HAP-1 (cell line): ENCODE data around the gene ILRUN.
A peak's percentile ranks its signal among the peaks of the same experiment; 100 is the strongest.
"Not testable (repeated sequence)": the region's sequence is repeated elsewhere in the genome, so short reads cannot be mapped to it uniquely, and the experiment has no call there.

Experiments used
- DNase-seq, 2 experiments: peaks; one replicate each; pipeline ENCODE4 v3.0.0-alpha.2; 2016 to 2020; ENCODE audit warnings: low spot score in 2 of 2
- H3K27me3 ChIP-seq: fragments of 250-450 bp; sonication (Bioruptor Pico); 2 replicates; pipeline ENCODE4 v1.5.1; 2020; ENCODE audit warnings: low read depth, mild to moderate bottlenecking, moderate library complexity
- H3K36me3 ChIP-seq: fragments of 250-450 bp; sonication (Bioruptor Pico); replicated peaks from 2 replicates; pipeline ENCODE4 v1.5.1; 2020; ENCODE audit warnings: mild to moderate bottlenecking
- H3K4me1 ChIP-seq: fragments of 250-450 bp; sonication (Bioruptor Pico); 2 replicates; pipeline ENCODE4 v1.5.1; 2020; ENCODE audit warnings: mild to moderate bottlenecking
- H3K4me3 ChIP-seq: fragments of 250-450 bp; sonication (Bioruptor Pico); 2 replicates; pipeline ENCODE4 v1.5.1; 2020; ENCODE audit warnings: mild to moderate bottlenecking, moderate library complexity
- H3K9me3 ChIP-seq: fragments of 250-450 bp; sonication (Bioruptor Pico); 2 replicates; pipeline ENCODE4 v1.5.1; 2020; ENCODE audit warnings: mild to moderate bottlenecking, moderate library complexity
- in situ Hi-C: fragments of 300-500 bp; cut with MboI; formaldehyde crosslinking; loops from 3 replicates; pipeline ENCODE4 v1.14.3; 2020; ENCODE audit warnings: low sequenced_read_pairs, inconsistent platforms, mixed read lengths

ILRUN gene

GRCh38 chr6:34719646-34720045, 23.1 kb upstream of the ILRUN start:
- DNase-seq, result peak in 1 of 2 experiments; percentile 88
- H3K4me3 ChIP-seq, in situ Hi-C loops, H3K27me3 ChIP-seq, H3K9me3 ChIP-seq, H3K36me3 ChIP-seq: not testable (repeated sequence)
- H3K4me1 ChIP-seq, result peaks cover 46% of the 10 kb centered on the region

- Histone ChIP-seq H3K9me3 (no peaks in the 10 kb centered on the region), H3K4me3 (peak overlapping the region; percentile 12), H3K36me3 (no peaks in the 10 kb centered on the region), H3K4me1 (peaks cover 46% of the 10 kb centered on the region), H3K27me3 (no peaks in the 10 kb centered on the region)
- in situ Hi-C loops, result no loop called here
- DNase-seq, result peak in 1 of 2 experiments; percentile 61
Observed at GRCh38 chr6:34718976-34719375, 22.4 kb upstream of the ILRUN start.

GRCh38 chr6:34717466-34717865, 20.9 kb upstream of the ILRUN start:
- Histone ChIP-seq H3K9me3 (no peaks in the 10 kb centered on the region), H3K27me3 (no peaks in the 10 kb centered on the region), H3K4me1 (peaks cover 42% of the 10 kb centered on the region), H3K4me3 (no peak overlapping the region), H3K36me3 (no peaks in the 10 kb centered on the region)
- no peak for DNase-seq
- in situ Hi-C loops, result no loop called here

- no peak for DNase-seq
- Histone ChIP-seq H3K36me3 (no peaks in the 10 kb centered on the region), H3K4me3 (no peak overlapping the region), H3K9me3 (no peaks in the 10 kb centered on the region), H3K4me1 (peaks cover 31% of the 10 kb centered on the region), H3K27me3 (no peaks in the 10 kb centered on the region)
- in situ Hi-C loops, result no loop called here
Observed at GRCh38 chr6:34714663-34715062, 18.1 kb upstream of the ILRUN start.

- H3K4me3 ChIP-seq, H3K27me3 ChIP-seq, H3K36me3 ChIP-seq, H3K9me3 ChIP-seq, DNase-seq, in situ Hi-C loops: not testable (repeated sequence)
- H3K4me1 ChIP-seq, result peaks cover 17% of the 10 kb centered on the region
Observed at GRCh38 chr6:34712881-34713280, 16.3 kb upstream of the ILRUN start.

- Histone ChIP-seq H3K4me3 (no peak overlapping the region), H3K4me1 (peaks cover 13% of the 10 kb centered on the region), H3K9me3 (no peaks in the 10 kb centered on the region), H3K36me3 (no peaks in the 10 kb centered on the region), H3K27me3 (no peaks in the 10 kb centered on the region)
- DNase-seq, result no peak
- in situ Hi-C loops, result no loop called here
Observed at GRCh38 chr6:34709386-34709785, 12.8 kb upstream of the ILRUN start.

- no peaks in the 10 kb centered on the region for H3K27me3 ChIP-seq
- in situ Hi-C loops, result no loop called here
- no peak overlapping the region for H3K4me3 ChIP-seq
- H3K4me1 ChIP-seq, result peaks cover 7% of the 10 kb centered on the region; the same call in 1 of the 2 replicates
- no peaks in the 10 kb centered on the region for H3K36me3 ChIP-seq
- DNase-seq, result no peak
- no peaks in the 10 kb centered on the region for H3K9me3 ChIP-seq
Observed at GRCh38 chr6:34705241-34705640, 8.7 kb upstream of the ILRUN start.

- Histone ChIP-seq H3K4me1 (peaks cover 10% of the 10 kb centered on the region), H3K36me3 (no peaks in the 10 kb centered on the region), H3K9me3 (no peaks in the 10 kb centered on the region), H3K4me3 (no peak overlapping the region), H3K27me3 (no peaks in the 10 kb centered on the region)
- DNase-seq, result no peak
- in situ Hi-C loops, result no loop called here
Observed at GRCh38 chr6:34701199-34701598, 4.6 kb upstream of the ILRUN start.

- H3K36me3 ChIP-seq, result no peaks in the 10 kb centered on the region
- H3K27me3 ChIP-seq, result no peaks in the 10 kb centered on the region
- H3K9me3 ChIP-seq, result no peaks in the 10 kb centered on the region
- H3K4me3 ChIP-seq, result no peak overlapping the region
- in situ Hi-C loops, result no loop called here
- no peak for DNase-seq
- H3K4me1 ChIP-seq, result peaks cover 12% of the 10 kb centered on the region
Observed at GRCh38 chr6:34697904-34698559, 1.5 kb upstream of the ILRUN start.

- H3K36me3 ChIP-seq, result no peaks in the 10 kb centered on the region
- no peaks in the 10 kb centered on the region for H3K27me3 ChIP-seq
- peak overlapping the region; percentile 96 for H3K4me3 ChIP-seq
- DNase-seq, result no peak
- peaks cover 12% of the 10 kb centered on the region for H3K4me1 ChIP-seq
- H3K9me3 ChIP-seq, result no peaks in the 10 kb centered on the region
- in situ Hi-C loops, result no loop called here
Observed at GRCh38 chr6:34697544-34697836, 923 bp upstream of the ILRUN start.

GRCh38 chr6:34696189-34696738, 303 bp downstream of the ILRUN start:
- Histone ChIP-seq H3K9me3 (no peaks in the 10 kb centered on the region), H3K4me1 (peaks cover 12% of the 10 kb centered on the region), H3K4me3 (peak overlapping the region; percentile 96), H3K27me3 (no peaks in the 10 kb centered on the region), H3K36me3 (no peaks in the 10 kb centered on the region)
- no peak for DNase-seq
- in situ Hi-C loops, result no loop called here

- in situ Hi-C loops, result no loop called here
- Histone ChIP-seq H3K4me1 (peaks cover 12% of the 10 kb centered on the region), H3K4me3 (peak overlapping the region; percentile 96), H3K27me3 (no peaks in the 10 kb centered on the region), H3K36me3 (no peaks in the 10 kb centered on the region), H3K9me3 (no peaks in the 10 kb centered on the region)
- DNase-seq, result no peak
Observed at GRCh38 chr6:34695729-34696188, 808 bp downstream of the ILRUN start.

GRCh38 chr6:34692280-34692679, 4.3 kb downstream of the ILRUN start:
- DNase-seq, result no peak
- Histone ChIP-seq H3K4me1 (peaks cover 7% of the 10 kb centered on the region), H3K27me3 (no peaks in the 10 kb centered on the region), H3K9me3 (no peaks in the 10 kb centered on the region), H3K4me3 (no peak overlapping the region), H3K36me3 (no peaks in the 10 kb centered on the region; the same call in 1 of the 2 replicates)
- in situ Hi-C loops, result no loop called here

- Histone ChIP-seq H3K27me3 (no peaks in the 10 kb centered on the region), H3K36me3 (no peaks in the 10 kb centered on the region; the same call in 1 of the 2 replicates), H3K4me3 (no peak overlapping the region), H3K9me3 (no peaks in the 10 kb centered on the region), H3K4me1 (peaks cover 14% of the 10 kb centered on the region)
- no peak for DNase-seq
- in situ Hi-C loops, result no loop called here
Observed at GRCh38 chr6:34689742-34690141, 6.8 kb downstream of the ILRUN start.

- in situ Hi-C loops, result no loop called here
- DNase-seq, result no peak
- Histone ChIP-seq H3K27me3 (no peaks in the 10 kb centered on the region), H3K36me3 (no peaks in the 10 kb centered on the region; the same call in 1 of the 2 replicates), H3K9me3 (no peaks in the 10 kb centered on the region), H3K4me3 (no peak overlapping the region), H3K4me1 (peaks cover 16% of the 10 kb centered on the region)
Observed at GRCh38 chr6:34688956-34689355, 7.6 kb downstream of the ILRUN start.
